Measurements from ENCODE around the gene EPS8. TPM values are rescaled to one million over a fixed set of nuclear protein-coding genes. Genes with fewer than 3 reads are reported as not detected.

Gene EPS8
- total RNA-seq, 2 experiments from 2014 or later: 0.61 to 0.92 TPM

DNA sequence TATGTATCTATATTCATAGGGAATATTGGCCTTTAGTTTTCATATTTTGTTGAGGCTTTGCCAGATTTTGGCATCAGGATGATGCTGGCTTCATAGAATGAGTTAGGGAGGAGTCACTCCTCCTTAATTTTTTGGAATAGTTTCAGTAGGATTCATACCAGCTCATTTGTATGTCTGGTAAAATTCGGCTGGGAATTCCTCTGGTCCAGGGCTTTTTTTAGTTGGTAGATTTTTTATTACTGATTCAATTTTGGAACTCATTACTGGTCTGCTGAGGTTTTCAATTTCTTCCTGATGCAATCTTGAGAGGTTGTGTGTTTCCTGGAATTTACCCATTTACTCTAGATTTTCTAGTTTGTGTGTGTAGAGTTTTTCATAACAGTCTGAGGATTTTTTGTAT, 175.2 kb downstream of the EPS8 start:
- Histone ChIP-seq H3K27ac (ENCODE audit: low read depth, low read length, poor library complexity, severe bottlenecking) (no peak overlapping the region), H3K4me3 (ENCODE audit: low read depth, low read length, poor library complexity, severe bottlenecking) (no peak overlapping the region), H2AFZ (ENCODE audit: low read length) (no peak overlapping the region), H3K79me2 (ENCODE audit: insufficient read depth, low read depth, low read length) (no peaks in the 10 kb centered on the region), H3K4me2 (ENCODE audit: low read length) (no peak overlapping the region), H3K9me2 (ENCODE audit: insufficient read depth, low read length) (no peaks in the 10 kb centered on the region), H3K4me1 (ENCODE audit: insufficient read depth, low read length, poor library complexity, severe bottlenecking) (no peaks in the 10 kb centered on the region), H3K36me3 (ENCODE audit: insufficient read depth, low read length) (no peaks in the 10 kb centered on the region), H3K9me3 (ENCODE audit: low read length) (no peaks in the 10 kb centered on the region), H4K20me1 (ENCODE audit: insufficient read depth, low read length) (no peaks in the 10 kb centered on the region)
- ChIA-PET POLR2A (no interaction called here), CTCF (ENCODE audit: unreplicated experiment) (no interaction called here)
- DNase-seq (ENCODE audit: low spot score): no peak
- no peak for TF ChIP-seq EZH2phosphoT487 (IDR thresholded peaks at IDR 0.05; ENCODE audit: borderline replicate concordance, low read depth, low read length)
- TF ChIP-seq, protein P1, sequence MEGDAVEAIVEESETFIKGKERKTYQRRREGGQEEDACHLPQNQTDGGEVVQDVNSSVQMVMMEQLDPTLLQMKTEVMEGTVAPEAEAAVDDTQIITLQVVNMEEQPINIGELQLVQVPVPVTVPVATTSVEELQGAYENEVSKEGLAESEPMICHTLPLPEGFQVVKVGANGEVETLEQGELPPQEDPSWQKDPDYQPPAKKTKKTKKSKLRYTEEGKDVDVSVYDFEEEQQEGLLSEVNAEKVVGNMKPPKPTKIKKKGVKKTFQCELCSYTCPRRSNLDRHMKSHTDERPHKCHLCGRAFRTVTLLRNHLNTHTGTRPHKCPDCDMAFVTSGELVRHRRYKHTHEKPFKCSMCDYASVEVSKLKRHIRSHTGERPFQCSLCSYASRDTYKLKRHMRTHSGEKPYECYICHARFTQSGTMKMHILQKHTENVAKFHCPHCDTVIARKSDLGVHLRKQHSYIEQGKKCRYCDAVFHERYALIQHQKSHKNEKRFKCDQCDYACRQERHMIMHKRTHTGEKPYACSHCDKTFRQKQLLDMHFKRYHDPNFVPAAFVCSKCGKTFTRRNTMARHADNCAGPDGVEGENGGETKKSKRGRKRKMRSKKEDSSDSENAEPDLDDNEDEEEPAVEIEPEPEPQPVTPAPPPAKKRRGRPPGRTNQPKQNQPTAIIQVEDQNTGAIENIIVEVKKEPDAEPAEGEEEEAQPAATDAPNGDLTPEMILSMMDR (conservative IDR thresholded peaks at IDR 0.05; ENCODE audit: low read length): no peak
- no TSS peak for BruUV-seq (replicated peaks)
- intact Hi-C loops (cut with micrococcal nuclease; ENCODE audit: unreplicated experiment): no loop called here

DNA sequence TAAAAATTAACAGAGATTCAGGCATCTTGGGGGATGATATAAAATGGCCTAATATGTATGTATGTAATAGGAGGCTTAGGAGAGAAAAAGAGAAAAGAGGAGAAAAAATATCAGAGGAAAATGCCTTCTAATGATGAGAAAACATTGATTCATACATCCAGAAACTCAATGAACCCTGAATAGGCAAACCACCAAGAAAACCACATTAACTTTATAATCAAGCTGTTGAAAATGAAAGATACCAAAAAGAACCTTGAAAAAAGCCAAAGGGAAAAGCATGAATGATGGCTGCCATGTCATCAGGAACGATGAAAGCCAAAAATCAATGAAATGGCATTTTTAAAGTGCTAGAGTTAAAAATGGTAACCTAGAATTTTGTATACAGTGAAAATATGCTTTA, 180.2 kb downstream of the EPS8 start:
- Histone ChIP-seq H2AFZ (ENCODE audit: low read length) (no peak overlapping the region), H3K36me3 (ENCODE audit: insufficient read depth, low read length) (no peaks in the 10 kb centered on the region), H3K4me3 (ENCODE audit: low read depth, low read length, poor library complexity, severe bottlenecking) (no peak overlapping the region), H4K20me1 (ENCODE audit: insufficient read depth, low read length) (no peaks in the 10 kb centered on the region), H3K4me2 (ENCODE audit: low read length) (no peak overlapping the region), H3K4me1 (ENCODE audit: insufficient read depth, low read length, poor library complexity, severe bottlenecking) (no peaks in the 10 kb centered on the region), H3K27ac (ENCODE audit: low read depth, low read length, poor library complexity, severe bottlenecking) (no peak overlapping the region), H3K9me3 (ENCODE audit: low read length) (no peaks in the 10 kb centered on the region), H3K79me2 (ENCODE audit: insufficient read depth, low read depth, low read length) (no peaks in the 10 kb centered on the region), H3K9me2 (ENCODE audit: insufficient read depth, low read length) (no peaks in the 10 kb centered on the region)
- BruUV-seq (replicated peaks): no TSS peak
- TF ChIP-seq, protein P1 (conservative IDR thresholded peaks at IDR 0.05; ENCODE audit: low read length): no peak
- ChIA-PET CTCF (ENCODE audit: unreplicated experiment) (no interaction called here), POLR2A (interaction anchor here (0.6 kb wide), 2 partner anchors 10 to 85 kb away, joined by 4 read pairs; no protein-coding TSS in a partner anchor)
- no peak for DNase-seq (ENCODE audit: low spot score)
- intact Hi-C loops (cut with micrococcal nuclease; ENCODE audit: unreplicated experiment): no loop called here

DNA sequence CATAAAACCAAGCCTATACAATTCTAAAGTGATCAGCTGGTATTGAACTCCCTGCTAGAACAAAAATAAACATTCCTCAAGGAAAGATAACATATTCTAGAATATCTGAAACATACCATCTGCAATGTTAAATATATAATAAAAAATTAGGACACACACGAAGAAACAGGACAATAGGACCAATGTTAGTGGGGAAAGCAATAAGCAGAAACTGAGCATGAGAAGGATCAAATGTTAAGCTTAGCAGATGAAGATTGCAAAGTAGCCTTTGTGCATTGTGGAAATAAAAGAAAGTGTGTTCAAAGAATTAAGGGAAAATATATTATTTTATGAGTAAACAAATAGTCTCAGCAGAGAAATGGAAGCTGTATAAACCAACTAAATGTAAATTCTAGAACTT, 180.8 kb downstream of the EPS8 start:
- TF ChIP-seq, protein P1 (conservative IDR thresholded peaks at IDR 0.05; ENCODE audit: low read length): no peak
- TF ChIP-seq EZH2phosphoT487 (IDR thresholded peaks at IDR 0.05; ENCODE audit: borderline replicate concordance, low read depth, low read length): no peak
- DNase-seq (ENCODE audit: low spot score): no peak
- no peaks in the 10 kb centered on the region for H3K79me2 ChIP-seq (ENCODE audit: insufficient read depth, low read depth, low read length)
- no peak overlapping the region for H2AFZ ChIP-seq (ENCODE audit: low read length)
- no peak overlapping the region for H3K4me3 ChIP-seq (ENCODE audit: low read depth, low read length, poor library complexity, severe bottlenecking)
- CTCF ChIA-PET (ENCODE audit: unreplicated experiment): no interaction called here
- H3K9me2 ChIP-seq (ENCODE audit: insufficient read depth, low read length): no peaks in the 10 kb centered on the region
- no peaks in the 10 kb centered on the region for H3K9me3 ChIP-seq (ENCODE audit: low read length)
- H3K36me3 ChIP-seq (ENCODE audit: insufficient read depth, low read length): no peaks in the 10 kb centered on the region
- no peak overlapping the region for H3K4me2 ChIP-seq (ENCODE audit: low read length)
- intact Hi-C loops (cut with micrococcal nuclease; ENCODE audit: unreplicated experiment): no loop called here
- H3K27ac ChIP-seq (ENCODE audit: low read depth, low read length, poor library complexity, severe bottlenecking): no peak overlapping the region
- no peaks in the 10 kb centered on the region for H4K20me1 ChIP-seq (ENCODE audit: insufficient read depth, low read length)
- BruUV-seq (replicated peaks): no TSS peak
- no peaks in the 10 kb centered on the region for H3K4me1 ChIP-seq (ENCODE audit: insufficient read depth, low read length, poor library complexity, severe bottlenecking)
- POLR2A ChIA-PET: interaction anchor here (0.6 kb wide), 1 partner anchor 9 kb away, joined by 4 read pairs; no protein-coding TSS in a partner anchor

Measured in OCI-LY7 (cell line).